NCI-H524 (cell line): ENCODE results near the gene PTDSS2.
A peak's percentile ranks its signal among the peaks of the same experiment; 100 is the strongest.

Source experiments
- DNase-seq, 2 experiments: peaks; one replicate each; lab custom pipeline; 2025; lab: John Stamatoyannopoulos, UW

Gene PTDSS2

GRCh38 chr11:530960-531831 lies 81.1 kb downstream of the PTDSS2 start:
- DNase-seq: no peak

GRCh38 chr11:531919-532526 lies 81.9 kb downstream of the PTDSS2 start:
- no peak for DNase-seq

- no peak for DNase-seq
Observed at GRCh38 chr11:532527-532985, 82.5 kb downstream of the PTDSS2 start.

- DNase-seq: no peak
Observed at GRCh38 chr11:532986-533585, 83.0 kb downstream of the PTDSS2 start.

GRCh38 chr11:533586-534395 lies 83.7 kb downstream of the PTDSS2 start:
- no peak for DNase-seq

GRCh38 chr11:534396-535209 lies 84.5 kb downstream of the PTDSS2 start:
- no peak for DNase-seq

- DNase-seq: no peak
Observed at GRCh38 chr11:535210-535518, 85.1 kb downstream of the PTDSS2 start.

GRCh38 chr11:535519-536454 lies 85.7 kb downstream of the PTDSS2 start, which contains the start of gene HRAS:
Gene HRAS, minus strand, starts transcription at chr11:535576.
- peak; percentile 65 to 88 for DNase-seq

GRCh38 chr11:536841-537621 lies 87.0 kb downstream of the PTDSS2 start, which contains the start of gene LRRC56:
Gene LRRC56, plus strand, starts transcription at chr11:537527. Its CDS starts 3,158 bp downstream, at chr11:540685.
- peak; percentile 69 to 87 for DNase-seq

- DNase-seq: no peak
Observed at GRCh38 chr11:537622-538430, 87.7 kb downstream of the PTDSS2 start.

- no peak for DNase-seq
Observed at GRCh38 chr11:538431-539051, 88.5 kb downstream of the PTDSS2 start.

GRCh38 chr11:539971-540481 lies 89.9 kb downstream of the PTDSS2 start:
- DNase-seq: no peak
